ENCODE data around the gene KMT5B. TPM values are rescaled to one million over a fixed set of nuclear protein-coding genes. Genes with fewer than 3 reads are reported as not detected.

KMT5B gene
- total and polyA plus RNA-seq, 2 of the 13 experiments (the other 11 are each of a cell fraction or from before 2014, with no cell fraction given), result 17.6 to 23.7 TPM

DNA sequence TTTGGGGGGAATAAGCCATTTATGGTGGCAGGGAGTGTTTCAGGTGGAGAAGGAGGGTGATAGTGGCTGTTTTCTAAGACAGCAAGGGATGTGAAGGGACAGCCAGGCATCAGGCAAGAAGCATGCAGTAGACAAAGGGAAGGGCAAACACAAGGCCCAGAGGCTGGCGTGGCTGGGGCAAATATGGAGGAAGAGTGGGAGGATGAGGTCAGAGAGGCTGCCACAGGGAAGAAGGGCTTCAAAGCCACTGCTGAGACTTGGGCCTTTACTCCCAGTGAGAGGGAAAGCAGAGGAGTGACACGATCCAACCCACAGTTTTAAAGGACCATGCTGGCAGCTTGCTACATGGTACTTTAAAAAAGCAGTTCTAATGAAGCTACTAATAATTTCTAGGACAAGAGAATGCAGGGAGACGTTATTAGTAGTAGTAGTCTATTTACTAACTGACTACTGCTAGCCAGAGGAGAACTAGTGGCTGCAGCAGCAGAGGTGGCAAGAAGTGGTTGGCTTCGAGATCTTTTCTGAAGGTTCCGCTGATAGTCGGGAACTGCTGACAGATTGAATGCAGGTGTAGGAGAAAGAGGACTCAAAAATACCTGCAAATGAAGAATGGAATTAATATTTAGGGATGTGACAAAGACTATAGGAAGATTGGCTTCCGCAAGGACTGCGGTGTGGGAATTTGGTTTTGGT, 13.7 kb downstream of the KMT5B start (continued):
- TF ChIP-seq, protein P1, sequence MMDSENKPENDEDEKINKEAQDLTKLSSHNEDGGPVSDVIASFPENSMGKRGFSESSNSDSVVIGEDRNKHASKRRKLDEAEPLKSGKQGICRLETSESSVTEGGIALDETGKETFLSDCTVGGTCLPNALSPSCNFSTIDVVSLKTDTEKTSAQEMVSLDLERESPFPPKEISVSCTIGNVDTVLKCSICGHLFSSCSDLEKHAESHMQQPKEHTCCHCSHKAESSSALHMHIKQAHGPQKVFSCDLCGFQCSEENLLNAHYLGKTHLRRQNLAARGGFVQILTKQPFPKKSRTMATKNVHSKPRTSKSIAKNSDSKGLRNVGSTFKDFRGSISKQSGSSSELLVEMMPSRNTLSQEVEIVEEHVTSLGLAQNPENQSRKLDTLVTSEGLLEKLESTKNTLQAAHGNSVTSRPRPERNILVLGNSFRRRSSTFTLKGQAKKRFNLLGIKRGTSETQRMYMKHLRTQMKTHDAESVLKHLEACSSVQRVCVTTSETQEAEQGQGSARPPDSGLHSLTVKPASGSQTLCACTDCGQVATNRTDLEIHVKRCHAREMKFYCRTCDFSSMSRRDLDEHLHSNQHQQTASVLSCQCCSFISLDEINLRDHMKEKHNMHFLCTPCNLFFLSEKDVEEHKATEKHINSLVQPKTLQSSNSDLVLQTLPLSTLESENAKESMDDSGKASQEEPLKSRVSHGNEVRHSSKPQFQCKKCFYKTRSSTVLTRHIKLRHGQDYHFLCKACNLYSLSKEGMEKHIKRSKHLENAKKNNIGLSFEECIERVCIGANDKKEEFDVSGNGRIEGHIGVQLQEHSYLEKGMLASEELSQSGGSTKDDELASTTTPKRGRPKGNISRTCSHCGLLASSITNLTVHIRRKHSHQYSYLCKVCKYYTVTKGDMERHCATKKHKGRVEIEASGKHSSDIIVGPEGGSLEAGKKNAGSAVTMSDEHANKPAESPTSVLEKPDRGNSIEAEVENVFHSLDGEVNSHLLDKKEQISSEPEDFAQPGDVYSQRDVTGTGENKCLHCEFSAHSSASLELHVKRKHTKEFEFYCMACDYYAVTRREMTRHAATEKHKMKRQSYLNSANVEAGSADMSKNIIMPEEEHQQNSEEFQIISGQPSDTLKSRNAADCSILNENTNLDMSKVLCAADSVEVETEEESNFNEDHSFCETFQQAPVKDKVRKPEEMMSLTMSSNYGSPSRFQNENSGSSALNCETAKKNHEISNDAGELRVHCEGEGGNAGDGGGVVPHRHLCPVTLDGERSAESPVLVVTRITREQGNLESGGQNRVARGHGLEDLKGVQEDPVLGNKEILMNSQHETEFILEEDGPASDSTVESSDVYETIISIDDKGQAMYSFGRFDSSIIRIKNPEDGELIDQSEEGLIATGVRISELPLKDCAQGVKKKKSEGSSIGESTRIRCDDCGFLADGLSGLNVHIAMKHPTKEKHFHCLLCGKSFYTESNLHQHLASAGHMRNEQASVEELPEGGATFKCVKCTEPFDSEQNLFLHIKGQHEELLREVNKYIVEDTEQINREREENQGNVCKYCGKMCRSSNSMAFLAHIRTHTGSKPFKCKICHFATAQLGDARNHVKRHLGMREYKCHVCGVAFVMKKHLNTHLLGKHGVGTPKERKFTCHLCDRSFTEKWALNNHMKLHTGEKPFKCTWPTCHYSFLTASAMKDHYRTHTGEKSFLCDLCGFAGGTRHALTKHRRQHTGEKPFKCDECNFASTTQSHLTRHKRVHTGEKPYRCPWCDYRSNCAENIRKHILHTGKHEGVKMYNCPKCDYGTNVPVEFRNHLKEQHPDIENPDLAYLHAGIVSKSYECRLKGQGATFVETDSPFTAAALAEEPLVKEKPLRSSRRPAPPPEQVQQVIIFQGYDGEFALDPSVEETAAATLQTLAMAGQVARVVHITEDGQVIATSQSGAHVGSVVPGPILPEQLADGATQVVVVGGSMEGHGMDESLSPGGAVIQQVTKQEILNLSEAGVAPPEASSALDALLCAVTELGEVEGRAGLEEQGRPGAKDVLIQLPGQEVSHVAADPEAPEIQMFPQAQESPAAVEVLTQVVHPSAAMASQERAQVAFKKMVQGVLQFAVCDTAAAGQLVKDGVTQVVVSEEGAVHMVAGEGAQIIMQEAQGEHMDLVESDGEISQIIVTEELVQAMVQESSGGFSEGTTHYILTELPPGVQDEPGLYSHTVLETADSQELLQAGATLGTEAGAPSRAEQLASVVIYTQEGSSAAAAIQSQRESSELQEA (CRISPR knock-in tag; IDR thresholded peaks at IDR 0.05; ENCODE audit: not compliant biosample characterization), result no peak
- TF ChIP-seq, protein P2, sequence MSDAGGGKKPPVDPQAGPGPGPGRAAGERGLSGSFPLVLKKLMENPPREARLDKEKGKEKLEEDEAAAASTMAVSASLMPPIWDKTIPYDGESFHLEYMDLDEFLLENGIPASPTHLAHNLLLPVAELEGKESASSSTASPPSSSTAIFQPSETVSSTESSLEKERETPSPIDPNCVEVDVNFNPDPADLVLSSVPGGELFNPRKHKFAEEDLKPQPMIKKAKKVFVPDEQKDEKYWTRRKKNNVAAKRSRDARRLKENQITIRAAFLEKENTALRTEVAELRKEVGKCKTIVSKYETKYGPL (CRISPR knock-in tag; IDR thresholded peaks at IDR 0.05), result no peak
- TF ChIP-seq HOXA7 (CRISPR knock-in tag; IDR thresholded peaks at IDR 0.05) (no peak), POLR2A (IDR thresholded peaks at IDR 0.05; ENCODE audit: insufficient read depth in 1 of 2, low read depth in 2 of 2, low read length in 2 of 2) (no peak), MXI1 (IDR thresholded peaks at IDR 0.05; ENCODE audit: borderline replicate concordance, low read depth, low read length) (no peak), ZNF891 (CRISPR knock-in tag; IDR thresholded peaks at IDR 0.05) (no peak)

Measured in HepG2 (cell line).